A673 (cell line): ENCODE measurements around the gene WDR38.

Source experiments
- CTCF ChIP-seq: fragments of 300-800, 200-600 bp; sonication (generic); conservative IDR thresholded peaks from 2 replicates; pipeline ENCODE4 v1.5.1; 2017; ENCODE audit warnings: low read depth, mild to moderate bottlenecking, antibody characterized with exemption, low read length, moderate library complexity, mixed read lengths
- EZH2 ChIP-seq: fragments of 200-600 bp; sonication (generic); IDR thresholded peaks from 2 replicates; pipeline ENCODE4 v1.6.1; 2017; ENCODE audit warnings: borderline replicate concordance, low read depth, mild to moderate bottlenecking, mixed read lengths, antibody characterized with exemption, low read length; ENCODE audit not compliant: poor library complexity, severe bottlenecking

GRCh38 chr9:124841075-124841821 lies 12.0 kb upstream of the WDR38 start:
- TF ChIP-seq CTCF, result no peak
- no peak for TF ChIP-seq EZH2
